OCI-LY3 (cell line): Measurements from ENCODE around the gene EHMT1.

ENCODE experiments used
- H2AFZ ChIP-seq: fragments of 200-600, 300-600 bp; shearing (Covaris generic); 2 replicates; pipeline ENCODE4 v1.6.0; 2014; ENCODE audit warnings: antibody characterized with exemption, low read depth, low read length
- H3K27ac ChIP-seq: fragments of 200-600, 300-600 bp; sonication (generic); 2 replicates; pipeline ENCODE4 v1.5.1; 2014; ENCODE audit warnings: mild to moderate bottlenecking, low read length, moderate library complexity, mixed read lengths
- H3K27me3 ChIP-seq: fragments of 200-600, 300-600 bp; sonication (generic); 2 replicates; pipeline ENCODE4 v1.6.1; 2014; ENCODE audit warnings: low read depth, low read length, mixed read lengths
- H3K36me3 ChIP-seq: fragments of 200-600, 300-600 bp; sonication (generic); replicated peaks from 2 replicates; pipeline ENCODE3; 2014; ENCODE audit warnings: low read depth, low read length, mixed read lengths
- H3K4me1 ChIP-seq: fragments of 300-600, 200-600 bp; sonication (generic); 2 replicates; pipeline ENCODE4 v1.6.1; 2014; ENCODE audit warnings: low read length, mixed read lengths
- H3K4me2 ChIP-seq: fragments of 200-600, 300-600 bp; sonication (generic); 2 replicates; pipeline ENCODE4 v1.6.1; 2014; ENCODE audit warnings: low read length, mixed read lengths
- H3K4me3 ChIP-seq: fragments of 300-600, 200-600 bp; sonication (generic); 2 replicates; pipeline ENCODE4 v1.5.1; 2014; ENCODE audit warnings: antibody characterized with exemption, mild to moderate bottlenecking, low read length, moderate library complexity
- H3K79me2 ChIP-seq: fragments of 300-600, 200-600 bp; shearing (Covaris generic); 2 replicates; pipeline ENCODE4 v1.6.1; 2014; ENCODE audit warnings: mild to moderate bottlenecking, low read length, mixed read lengths
- H3K9ac ChIP-seq: fragments of 300-600, 200-600 bp; shearing (Covaris generic); 2 replicates; pipeline ENCODE4 v1.6.0; 2014; ENCODE audit warnings: mild to moderate bottlenecking, low read length, moderate library complexity
- H3K9me3 ChIP-seq: fragments of 200-600, 300-600 bp; shearing (Covaris generic); 2 replicates; pipeline ENCODE4 v1.6.1; 2014; ENCODE audit warnings: low read length, mixed read lengths; ENCODE audit not compliant: insufficient read depth
- H4K20me1 ChIP-seq: fragments of 200-600, 300-600 bp; sonication (generic); 2 replicates; pipeline ENCODE4 v1.6.1; 2016; ENCODE audit warnings: low read length, mixed read lengths; ENCODE audit not compliant: insufficient read depth
- CTCF ChIP-seq: fragments of 200-600, 300-600 bp; sonication (generic); IDR thresholded peaks from 2 replicates; pipeline ENCODE4 v1.5.1; 2014; ENCODE audit warnings: antibody characterized with exemption, low read length, low read depth
- EZH2phosphoT487 ChIP-seq: fragments of 200-600 bp; shearing (Covaris generic); IDR thresholded peaks from 2 replicates; pipeline ENCODE4 v1.6.1; 2018; ENCODE audit warnings: antibody characterized with exemption, mixed run types, low read depth

The EHMT1 gene

GRCh38 chr9:137785704-137786161, 166.9 kb downstream of the EHMT1 start:
- H2AFZ ChIP-seq: no peak overlapping the region
- H3K9me3 ChIP-seq: no peaks in the 10 kb centered on the region
- H3K4me3 ChIP-seq: no peak overlapping the region
- H3K79me2 ChIP-seq: peaks cover 20% of the 10 kb centered on the region; the same call in 1 of the 2 replicates
- H3K9ac ChIP-seq: no peak overlapping the region
- H3K27me3 ChIP-seq: no peaks in the 10 kb centered on the region
- H3K36me3 ChIP-seq: peaks cover 90% of the 10 kb centered on the region
- no peak overlapping the region for H3K27ac ChIP-seq
- TF ChIP-seq EZH2phosphoT487: no peak
- no peak for TF ChIP-seq CTCF
- H4K20me1 ChIP-seq: 0 out of 2 replicates have a peak, but pooled peaks cover 3% of the 10 kb centered on the region
- H3K4me2 ChIP-seq: no peak overlapping the region
- no peaks in the 10 kb centered on the region for H3K4me1 ChIP-seq

- peaks cover 20% of the 10 kb centered on the region; the same call in 1 of the 2 replicates for H3K79me2 ChIP-seq
- no peak overlapping the region for H3K4me3 ChIP-seq
- H3K9me3 ChIP-seq: no peaks in the 10 kb centered on the region
- no peak overlapping the region for H3K4me2 ChIP-seq
- no peak for TF ChIP-seq EZH2phosphoT487
- no peak for TF ChIP-seq CTCF
- H3K36me3 ChIP-seq: peaks cover 95% of the 10 kb centered on the region
- no peaks in the 10 kb centered on the region for H3K27me3 ChIP-seq
- no peak overlapping the region for H3K27ac ChIP-seq
- no peak overlapping the region for H3K9ac ChIP-seq
- H3K4me1 ChIP-seq: no peaks in the 10 kb centered on the region
- H4K20me1 ChIP-seq: 0 out of 2 replicates have a peak, but pooled peaks cover 3% of the 10 kb centered on the region
- H2AFZ ChIP-seq: no peak overlapping the region
Observed at GRCh38 chr9:137786511-137786920, 167.7 kb downstream of the EHMT1 start.

GRCh38 chr9:137787381-137787780, 168.6 kb downstream of the EHMT1 start:
- peaks cover 18% of the 10 kb centered on the region; the same call in 1 of the 2 replicates for H3K79me2 ChIP-seq
- peaks cover 91% of the 10 kb centered on the region for H3K36me3 ChIP-seq
- H3K27me3 ChIP-seq: no peaks in the 10 kb centered on the region
- H3K4me3 ChIP-seq: no peak overlapping the region
- no peak overlapping the region for H2AFZ ChIP-seq
- H3K9me3 ChIP-seq: no peaks in the 10 kb centered on the region
- H3K27ac ChIP-seq: no peak overlapping the region
- H3K9ac ChIP-seq: no peak overlapping the region
- 0 out of 2 replicates have a peak, but pooled peaks cover 3% of the 10 kb centered on the region for H4K20me1 ChIP-seq
- TF ChIP-seq CTCF: no peak
- no peak for TF ChIP-seq EZH2phosphoT487
- no peak overlapping the region for H3K4me2 ChIP-seq
- H3K4me1 ChIP-seq: no peaks in the 10 kb centered on the region

GRCh38 chr9:137787786-137788505, 169.1 kb downstream of the EHMT1 start:
- H3K79me2 ChIP-seq: peaks cover 13% of the 10 kb centered on the region; the same call in 1 of the 2 replicates
- TF ChIP-seq EZH2phosphoT487: no peak
- no peak for TF ChIP-seq CTCF
- no peaks in the 10 kb centered on the region for H3K4me1 ChIP-seq
- no peaks in the 10 kb centered on the region for H3K27me3 ChIP-seq
- peaks cover 90% of the 10 kb centered on the region for H3K36me3 ChIP-seq
- H3K9me3 ChIP-seq: no peaks in the 10 kb centered on the region
- H3K4me2 ChIP-seq: no peak overlapping the region
- no peak overlapping the region for H3K9ac ChIP-seq
- H3K4me3 ChIP-seq: no peak overlapping the region
- H4K20me1 ChIP-seq: 0 out of 2 replicates have a peak, but pooled peaks cover 3% of the 10 kb centered on the region
- H3K27ac ChIP-seq: no peak overlapping the region
- no peak overlapping the region for H2AFZ ChIP-seq
